Uterine smooth muscle cell (primary cell): Measurements from ENCODE around the gene DYRK4. TPM values are rescaled to one million over a fixed set of nuclear protein-coding genes. Genes with fewer than 3 reads are reported as not detected.

ENCODE experiments used
- total RNA-seq: library from RNA; depleted of rRNA; stranded (reverse); fragments of >200 nt; gene quantifications from 2 replicates; pipeline ENCODE4 v1.2.3, GENCODE V29; 2014

Gene DYRK4
- 39.4 and 52.4 TPM in 2 replicates for total RNA-seq

GRCh38 chr12:4562034-4562657 is at the start of gene DYRK4:
Gene DYRK4, plus strand, starts transcription at chr12:4562208. Its CDS starts 38 bp downstream, at chr12:4562246.

DNA sequence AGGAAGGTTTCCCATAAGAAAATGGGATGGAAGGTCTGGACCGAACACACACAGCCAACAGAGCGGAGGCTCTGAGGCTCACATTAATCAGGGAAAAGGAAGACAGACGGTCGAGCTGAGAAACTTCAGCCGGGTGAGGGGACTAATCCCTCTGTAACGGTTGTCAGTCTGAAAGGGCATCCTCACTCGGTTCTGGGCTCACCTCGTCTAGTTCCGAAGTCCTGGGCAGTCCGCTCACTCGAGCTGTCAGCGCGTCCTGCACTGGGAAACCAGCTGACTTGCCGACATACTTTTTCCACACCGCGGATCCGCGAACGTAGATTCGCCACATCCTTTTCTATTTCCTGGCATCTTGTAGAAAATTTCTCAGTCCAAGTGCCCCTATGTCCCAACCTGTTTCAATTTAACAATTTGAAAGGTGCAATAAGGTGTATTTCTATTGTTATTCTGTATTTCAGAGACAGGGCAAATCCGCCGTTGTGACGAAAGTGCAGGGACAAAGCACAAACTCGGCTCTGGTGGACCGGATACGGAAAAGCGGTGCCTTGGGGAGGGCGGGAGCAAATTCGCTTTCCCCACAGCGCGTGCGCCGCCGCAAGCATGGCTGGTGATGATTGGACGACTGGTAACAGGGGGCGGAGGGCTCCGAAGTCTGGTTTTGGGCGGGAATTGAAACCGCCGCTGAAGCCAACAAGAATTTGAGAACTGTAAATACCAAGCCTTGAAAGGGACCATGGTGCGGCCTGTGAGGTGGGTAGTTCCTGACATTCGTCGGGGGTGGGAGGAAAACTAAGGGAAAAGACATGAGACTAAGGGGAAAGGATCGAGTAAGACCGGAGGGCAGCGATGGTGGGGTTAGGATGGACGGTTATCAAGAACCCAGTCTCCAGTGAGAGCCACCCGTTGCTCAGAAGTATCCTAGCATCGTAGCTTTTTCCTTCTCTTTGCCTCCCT is 23.5 kb upstream of the DYRK4 start, which contains the start of gene RAD51AP1:
TSS of gene RAD51AP1 (plus strand) at position 684 of the 954 bp plus-strand sequence. CDS start at position 734, 50 bp downstream.

GRCh38 chr12:4648501-4649357 is 86.7 kb downstream of the DYRK4 start, which contains the start of the genes AKAP3 and NDUFA9:
Gene AKAP3, minus strand, starts transcription at chr12:4649051. Its CDS starts 10,855 bp downstream, at chr12:4638196.
Gene NDUFA9, plus strand, starts transcription at chr12:4649114. Its CDS starts 13 bp downstream, at chr12:4649127.

Other genes starting within 250 kb of the DYRK4 start
- 5.5 and 10.4 TPM in 2 replicates for gene TIGAR, start 241.0 kb upstream of the DYRK4 start, total RNA-seq
- not detected in 2 replicates for gene FGF23, start 182.5 kb upstream of the DYRK4 start, total RNA-seq
- not detected in 2 replicates for gene FGF6, start 116.4 kb upstream of the DYRK4 start, total RNA-seq
- gene RAD51AP1, start 23.3 kb upstream of the DYRK4 start, total RNA-seq = 10.6 and 41.9 TPM in 2 replicates
- 1.1 and 3.1 TPM in 2 replicates for gene AKAP3, start 86.8 kb downstream of the DYRK4 start, total RNA-seq
- gene NDUFA9, start 86.9 kb downstream of the DYRK4 start, total RNA-seq = 50.9 and 79.5 TPM in 2 replicates
- under 0.01 and 0.12 TPM in 2 replicates for gene GALNT8, start 158.2 kb downstream of the DYRK4 start, total RNA-seq